GM18505 (cell line): Measurements from ENCODE around the gene CDKAL1.

ENCODE experiments used
- ATAC-seq: cut with Tn5 transposase; IDR thresholded peaks from one replicate; pipeline ENCODE4 v1.9.1; 2021; ENCODE audit not compliant: unreplicated experiment
- POLR2A ChIP-seq: IDR thresholded peaks from 4 replicates; pipeline ENCODE4 v1.6.1; 2011; ENCODE audit warnings: borderline replicate concordance; ENCODE audit not compliant: insufficient read depth, insufficient read length; ENCODE audit errors: extremely low read depth

Gene CDKAL1

GRCh38 chr6:20877008-20877937 is 343.0 kb downstream of the CDKAL1 start:
- ATAC-seq = peak; percentile 93
- no peak for TF ChIP-seq POLR2A

GRCh38 chr6:20879121-20879520 is 344.9 kb downstream of the CDKAL1 start:
- TF ChIP-seq POLR2A = no peak
- ATAC-seq = no peak

GRCh38 chr6:20879526-20879925 is 345.3 kb downstream of the CDKAL1 start:
- TF ChIP-seq POLR2A = no peak
- ATAC-seq = no peak

- no peak for TF ChIP-seq POLR2A
- no peak for ATAC-seq
Observed at GRCh38 chr6:20881365-20881764, 347.1 kb downstream of the CDKAL1 start.

GRCh38 chr6:20882014-20882413 is 347.8 kb downstream of the CDKAL1 start:
- no peak for ATAC-seq
- TF ChIP-seq POLR2A = no peak

GRCh38 chr6:20885076-20885475 is 350.8 kb downstream of the CDKAL1 start:
- TF ChIP-seq POLR2A = no peak
- no peak for ATAC-seq

GRCh38 chr6:20891161-20891560 is 356.9 kb downstream of the CDKAL1 start:
- TF ChIP-seq POLR2A = no peak
- ATAC-seq = no peak

GRCh38 chr6:20892365-20892764 is 358.1 kb downstream of the CDKAL1 start:
- no peak for TF ChIP-seq POLR2A
- no peak for ATAC-seq

GRCh38 chr6:20893412-20893811 is 359.2 kb downstream of the CDKAL1 start:
- TF ChIP-seq POLR2A = no peak
- no peak for ATAC-seq

- ATAC-seq = peak; percentile 85
- TF ChIP-seq POLR2A = no peak
Observed at GRCh38 chr6:20900389-20901160, 366.3 kb downstream of the CDKAL1 start.

GRCh38 chr6:20905377-20905776 is 371.1 kb downstream of the CDKAL1 start:
- no peak for ATAC-seq
- no peak for TF ChIP-seq POLR2A

- no peak for ATAC-seq
Observed at GRCh38 chr6:20906945-20907344, 372.7 kb downstream of the CDKAL1 start.

GRCh38 chr6:20907486-20908071 is 373.3 kb downstream of the CDKAL1 start:
- no peak for ATAC-seq
- no peak for TF ChIP-seq POLR2A

More at GRCh38 chr6:20906945-20907344, 372.7 kb downstream of the CDKAL1 start:
- TF ChIP-seq POLR2A = no peak
